Caco-2 (cell line): ENCODE results near the gene BRIP1. TPM values are rescaled to one million over a fixed set of nuclear protein-coding genes. Genes with fewer than 3 reads are reported as not detected.

Experiments
- BruUV-seq: library from RNA; stranded (reverse); fragments of 400-500 nt; replicated peaks from 2 replicates; lab custom pipeline; 2021; lab: Mats Ljungman, UMichigan
- CTCF ChIA-PET: fragments of 300-600 bp; sonication (Branson Sonifier 250); formaldehyde crosslinking; loops from one replicate; lab custom pipeline; 2022; ENCODE audit warnings: antibody characterized with exemption; lab: Charles Lee
- POLR2A ChIA-PET: fragments of 300-600 bp; sonication (Branson Sonifier 250); formaldehyde crosslinking; loops from one replicate; lab custom pipeline; 2022; ENCODE audit warnings: antibody characterized with exemption; lab: Charles Lee
- DNase-seq, 2 experiments: peaks; one replicate each; pipeline versions ENCODE4 v3.0.0 to v3.0.0-alpha.2; 2020 to 2022
- H3K27me3 ChIP-seq: replicated peaks from 2 replicates; pipeline ENCODE4 v1.6.0; 2011; ENCODE audit warnings: low read length; ENCODE audit not compliant: control insufficient read depth, insufficient read depth
- H3K36me3 ChIP-seq: 2 replicates; pipeline ENCODE4 v1.5.1; 2011; ENCODE audit warnings: low read length; ENCODE audit not compliant: control insufficient read depth, insufficient read depth
- H3K4me1 ChIP-seq: fragments of 250-450 bp; sonication (Bioruptor Pico); 2 replicates; pipeline ENCODE4 v1.5.1; 2020; ENCODE audit warnings: mild to moderate bottlenecking
- H3K4me3 ChIP-seq: 2 replicates; pipeline ENCODE4 v1.5.1; 2011; ENCODE audit warnings: low read depth, mild to moderate bottlenecking, control low read depth, low read length
- H3K9me3 ChIP-seq: fragments of 250-450 bp; sonication (Bioruptor Pico); 2 replicates; pipeline ENCODE4 v1.5.1; 2020; ENCODE audit warnings: mild to moderate bottlenecking, moderate library complexity
- H3K27ac Mint-ChIP-seq: one replicate; pipeline ENCODE4 v1.8.0; 2022; ENCODE audit warnings: mixed read lengths; ENCODE audit not compliant: unreplicated experiment
- H3K27me3 Mint-ChIP-seq: one replicate; pipeline ENCODE4 v1.8.0; 2022; ENCODE audit warnings: mixed read lengths; ENCODE audit not compliant: insufficient read depth, unreplicated experiment
- H3K36me3 Mint-ChIP-seq: one replicate; pipeline ENCODE4 v1.8.0; 2022; ENCODE audit warnings: mild to moderate bottlenecking, mixed read lengths; ENCODE audit not compliant: insufficient read depth, unreplicated experiment
- H3K4me1 Mint-ChIP-seq: one replicate; pipeline ENCODE4 v1.8.0; 2022; ENCODE audit warnings: low read depth, mixed read lengths; ENCODE audit not compliant: unreplicated experiment
- H3K4me3 Mint-ChIP-seq: one replicate; pipeline ENCODE4 v1.8.0; 2022; ENCODE audit warnings: mild to moderate bottlenecking, moderate library complexity, mixed read lengths; ENCODE audit not compliant: unreplicated experiment
- H3K9me3 Mint-ChIP-seq: one replicate; pipeline ENCODE4 v1.8.0; 2022; ENCODE audit warnings: mixed read lengths; ENCODE audit not compliant: unreplicated experiment
- intact Hi-C: fragments of 100-400 bp; cut with micrococcal nuclease; formaldehyde crosslinking; loops from one replicate; pipeline ENCODE4 v1.10.0; 2022; ENCODE audit not compliant: unreplicated experiment
- total RNA-seq: library from RNA; stranded (reverse); gene quantifications from 2 replicates; pipeline ENCODE4 v1.2.3, GENCODE V29; 2022
- TF ChIP-seq, protein P1 (sequence below), 2 experiments: fragments of 200-600 bp in 1 of 2; IDR thresholded peaks; 1 replicate in 1 of 2; 2 replicates in 1 of 2; pipeline versions ENCODE4 v1.5.1 to v1.8.0; 2011 to 2022; ENCODE audit warnings: antibody characterized with exemption in 1 of 2, control low read depth in 1 of 2, inconsistent platforms in 1 of 2, low read depth in 1 of 2, low read length in 1 of 2, mild to moderate bottlenecking in 1 of 2, moderate library complexity in 1 of 2; ENCODE audit not compliant: insufficient read depth in 1 of 2, severe bottlenecking in 1 of 2, unreplicated experiment in 1 of 2

Gene BRIP1
- total RNA-seq, 1 experiment from 2014 or later, result 18.3 TPM

DNA sequence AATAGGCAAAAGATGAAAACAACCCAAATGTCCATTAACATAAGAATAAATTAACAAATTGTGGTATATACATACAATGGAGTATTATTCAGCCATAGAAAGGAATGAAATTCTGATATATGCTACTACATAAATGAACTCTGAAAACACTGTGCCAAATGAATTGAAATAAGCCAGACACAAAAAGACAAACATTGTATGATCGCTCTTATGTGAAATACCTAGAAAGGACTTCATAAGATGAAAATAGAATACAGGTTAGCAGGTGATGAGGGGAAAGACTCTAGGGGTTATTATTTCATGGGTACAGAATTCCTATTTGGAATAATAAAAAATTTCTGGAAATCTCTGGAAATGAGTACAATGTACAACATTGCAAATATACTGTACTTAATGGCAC lies 80.2 kb downstream of the BRIP1 start:
- Histone ChIP-seq H3K4me1 (no peaks in the 10 kb centered on the region), H3K4me3 (no peak overlapping the region), H3K36me3 (no peaks in the 10 kb centered on the region), H3K9me3 (no peaks in the 10 kb centered on the region), H3K27me3 (no peaks in the 10 kb centered on the region)
- Mint-ChIP-seq H3K4me3 (no peak overlapping the region), H3K27me3 (no peaks in the 10 kb centered on the region), H3K27ac (no peak overlapping the region), H3K9me3 (no peaks in the 10 kb centered on the region), H3K36me3 (peaks cover 6% of the 10 kb centered on the region), H3K4me1 (no peaks in the 10 kb centered on the region)
- TF ChIP-seq, protein P1, sequence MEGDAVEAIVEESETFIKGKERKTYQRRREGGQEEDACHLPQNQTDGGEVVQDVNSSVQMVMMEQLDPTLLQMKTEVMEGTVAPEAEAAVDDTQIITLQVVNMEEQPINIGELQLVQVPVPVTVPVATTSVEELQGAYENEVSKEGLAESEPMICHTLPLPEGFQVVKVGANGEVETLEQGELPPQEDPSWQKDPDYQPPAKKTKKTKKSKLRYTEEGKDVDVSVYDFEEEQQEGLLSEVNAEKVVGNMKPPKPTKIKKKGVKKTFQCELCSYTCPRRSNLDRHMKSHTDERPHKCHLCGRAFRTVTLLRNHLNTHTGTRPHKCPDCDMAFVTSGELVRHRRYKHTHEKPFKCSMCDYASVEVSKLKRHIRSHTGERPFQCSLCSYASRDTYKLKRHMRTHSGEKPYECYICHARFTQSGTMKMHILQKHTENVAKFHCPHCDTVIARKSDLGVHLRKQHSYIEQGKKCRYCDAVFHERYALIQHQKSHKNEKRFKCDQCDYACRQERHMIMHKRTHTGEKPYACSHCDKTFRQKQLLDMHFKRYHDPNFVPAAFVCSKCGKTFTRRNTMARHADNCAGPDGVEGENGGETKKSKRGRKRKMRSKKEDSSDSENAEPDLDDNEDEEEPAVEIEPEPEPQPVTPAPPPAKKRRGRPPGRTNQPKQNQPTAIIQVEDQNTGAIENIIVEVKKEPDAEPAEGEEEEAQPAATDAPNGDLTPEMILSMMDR (IDR thresholded peaks at IDR 0.05; ENCODE audit: insufficient read depth in 1 of 2, low read depth in 1 of 2, low read length in 1 of 2, severe bottlenecking in 1 of 2, unreplicated experiment in 1 of 2), result no peak
- POLR2A ChIA-PET, result no interaction called here
- no peak for DNase-seq
- CTCF ChIA-PET, result no interaction called here
- intact Hi-C loops, result no loop called here
- no TSS peak for BruUV-seq

DNA sequence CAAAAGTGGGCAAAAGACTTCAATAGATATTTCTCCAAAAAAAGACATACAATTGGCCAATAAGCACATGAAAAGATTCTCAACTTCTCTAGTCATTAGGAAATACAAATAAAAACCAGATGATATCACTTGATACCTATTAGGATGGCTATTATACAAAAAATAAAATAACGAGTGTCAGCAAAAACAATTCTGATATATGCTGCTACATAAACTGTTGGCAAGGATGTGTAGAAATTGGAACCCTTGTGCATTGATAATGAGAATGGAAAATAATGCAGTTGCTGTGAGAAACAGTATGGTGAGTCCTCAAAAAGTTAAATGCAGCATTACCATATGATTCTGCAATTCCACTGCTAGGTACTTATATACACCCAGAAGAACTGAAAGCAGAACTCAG lies 80.6 kb downstream of the BRIP1 start:
- H3K4me3 Mint-ChIP-seq, result no peak overlapping the region
- no peaks in the 10 kb centered on the region for H3K4me1 Mint-ChIP-seq
- Histone ChIP-seq H3K4me1 (no peaks in the 10 kb centered on the region), H3K36me3 (no peaks in the 10 kb centered on the region), H3K27me3 (no peaks in the 10 kb centered on the region), H3K9me3 (no peaks in the 10 kb centered on the region), H3K4me3 (no peak overlapping the region)
- peaks cover 8% of the 10 kb centered on the region for H3K36me3 Mint-ChIP-seq
- H3K27me3 Mint-ChIP-seq, result no peaks in the 10 kb centered on the region
- intact Hi-C loops, result no loop called here
- ChIA-PET CTCF (no interaction called here), POLR2A (no interaction called here)
- no peak overlapping the region for H3K27ac Mint-ChIP-seq
- TF ChIP-seq, protein P1 (IDR thresholded peaks at IDR 0.05; ENCODE audit: insufficient read depth in 1 of 2, low read depth in 1 of 2, low read length in 1 of 2, severe bottlenecking in 1 of 2, unreplicated experiment in 1 of 2), result no peak
- no peak for DNase-seq
- no peaks in the 10 kb centered on the region for H3K9me3 Mint-ChIP-seq
- BruUV-seq, result no TSS peak

DNA sequence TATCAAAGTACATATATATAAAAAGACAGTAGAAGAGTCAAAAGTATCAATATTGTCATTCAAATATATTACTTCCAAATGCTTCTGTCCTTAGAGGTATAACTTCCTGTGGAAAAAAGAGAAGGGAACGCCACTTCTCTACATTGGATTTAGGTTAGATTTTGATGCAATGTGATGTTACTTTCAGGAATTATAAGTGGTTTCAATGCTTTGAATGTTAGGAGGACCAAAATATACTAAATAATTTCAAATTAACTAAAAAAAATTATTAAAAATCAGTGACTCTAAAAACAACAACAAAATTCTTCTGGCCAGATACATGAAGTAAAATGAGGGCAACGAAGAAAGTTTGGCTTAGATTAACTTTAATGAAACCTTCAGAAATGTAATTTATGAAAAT lies 88.0 kb downstream of the BRIP1 start:
- Histone ChIP-seq H3K9me3 (peaks cover 10% of the 10 kb centered on the region), H3K27me3 (no peaks in the 10 kb centered on the region), H3K4me3 (no peak overlapping the region), H3K36me3 (no peaks in the 10 kb centered on the region), H3K4me1 (no peaks in the 10 kb centered on the region)
- no peaks in the 10 kb centered on the region for H3K27me3 Mint-ChIP-seq
- DNase-seq, result no peak
- H3K27ac Mint-ChIP-seq, result no peak overlapping the region
- no TSS peak for BruUV-seq
- ChIA-PET POLR2A (no interaction called here), CTCF (no interaction called here)
- intact Hi-C loops, result no loop called here
- H3K9me3 Mint-ChIP-seq, result peaks cover 23% of the 10 kb centered on the region
- peaks cover 31% of the 10 kb centered on the region for H3K36me3 Mint-ChIP-seq
- H3K4me3 Mint-ChIP-seq, result no peak overlapping the region
- no peaks in the 10 kb centered on the region for H3K4me1 Mint-ChIP-seq
- TF ChIP-seq, protein P1 (IDR thresholded peaks at IDR 0.05; ENCODE audit: insufficient read depth in 1 of 2, low read depth in 1 of 2, low read length in 1 of 2, severe bottlenecking in 1 of 2, unreplicated experiment in 1 of 2), result no peak
